ENCODE measurements around the gene ALDH3A1. TPM values are rescaled to one million over a fixed set of nuclear protein-coding genes. Genes with fewer than 3 reads are reported as not detected.

Gene ALDH3A1
- total and polyA plus RNA-seq, 10 donors = 0.36 to 16.1 (median 0.77) TPM; not detected in 1

GRCh38 chr17:19787733-19788357, 39.7 kb upstream of the ALDH3A1 start:
- H3K27me3 ChIP-seq (replicated peaks in 1 of 7) = no peaks in the 10 kb centered on the region
- intact Hi-C loops (cut with DNase I; ENCODE audit: low total_unique reads) = no loop called here
- H3K36me3 ChIP-seq = peaks cover 0 to 86% (median 29%) of the 10 kb centered on the region in 6 donors
- no peaks in the 10 kb centered on the region for H3K4me1 ChIP-seq
- H3K4me3 ChIP-seq = no peak overlapping the region
- no peak overlapping the region for H3K27ac ChIP-seq
- peaks cover 0 to under 1% (median 0%) of the 10 kb centered on the region in 8 donors for H3K9me3 ChIP-seq
- 84 to 97% (median 93%) methylated on average over 7 of the region's 7 CpGs for whole genome bisulfite sequencing, 5 donors
- no peak for TF ChIP-seq POLR2A (IDR thresholded peaks at IDR 0.05)
- TF ChIP-seq, protein P1, sequence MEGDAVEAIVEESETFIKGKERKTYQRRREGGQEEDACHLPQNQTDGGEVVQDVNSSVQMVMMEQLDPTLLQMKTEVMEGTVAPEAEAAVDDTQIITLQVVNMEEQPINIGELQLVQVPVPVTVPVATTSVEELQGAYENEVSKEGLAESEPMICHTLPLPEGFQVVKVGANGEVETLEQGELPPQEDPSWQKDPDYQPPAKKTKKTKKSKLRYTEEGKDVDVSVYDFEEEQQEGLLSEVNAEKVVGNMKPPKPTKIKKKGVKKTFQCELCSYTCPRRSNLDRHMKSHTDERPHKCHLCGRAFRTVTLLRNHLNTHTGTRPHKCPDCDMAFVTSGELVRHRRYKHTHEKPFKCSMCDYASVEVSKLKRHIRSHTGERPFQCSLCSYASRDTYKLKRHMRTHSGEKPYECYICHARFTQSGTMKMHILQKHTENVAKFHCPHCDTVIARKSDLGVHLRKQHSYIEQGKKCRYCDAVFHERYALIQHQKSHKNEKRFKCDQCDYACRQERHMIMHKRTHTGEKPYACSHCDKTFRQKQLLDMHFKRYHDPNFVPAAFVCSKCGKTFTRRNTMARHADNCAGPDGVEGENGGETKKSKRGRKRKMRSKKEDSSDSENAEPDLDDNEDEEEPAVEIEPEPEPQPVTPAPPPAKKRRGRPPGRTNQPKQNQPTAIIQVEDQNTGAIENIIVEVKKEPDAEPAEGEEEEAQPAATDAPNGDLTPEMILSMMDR (IDR thresholded peaks at IDR 0.05 in 8 of 11, conservative IDR thresholded peaks at IDR 0.05 in 3 of 11) = no peak
- TF ChIP-seq POLR2AphosphoS5 (IDR thresholded peaks at IDR 0.05) = no peak
- no peak for DNase-seq

GRCh38 chr17:19785854-19786253, 37.8 kb upstream of the ALDH3A1 start:
- WGBS, 5 donors = 66 to 79% (median 73%) methylated on average over 4 of the region's 4 CpGs
- Histone ChIP-seq H3K27me3 (replicated peaks in 1 of 7) (no peaks in the 10 kb centered on the region), H3K9me3 (no peaks in the 10 kb centered on the region), H3K27ac (no peak overlapping the region), H3K36me3 (peaks cover 0 to 88% (median 43%) of the 10 kb centered on the region in 6 donors), H3K4me3 (no peak overlapping the region), H3K4me1 (no peaks in the 10 kb centered on the region)
- no peak for TF ChIP-seq POLR2A (IDR thresholded peaks at IDR 0.05)
- TF ChIP-seq, protein P1 (IDR thresholded peaks at IDR 0.05 in 8 of 11, conservative IDR thresholded peaks at IDR 0.05 in 3 of 11) = no peak
- TF ChIP-seq POLR2AphosphoS5 (IDR thresholded peaks at IDR 0.05) = no peak
- DNase-seq = no peak
- intact Hi-C loops (cut with DNase I; ENCODE audit: low total_unique reads) = no loop called here

DNA sequence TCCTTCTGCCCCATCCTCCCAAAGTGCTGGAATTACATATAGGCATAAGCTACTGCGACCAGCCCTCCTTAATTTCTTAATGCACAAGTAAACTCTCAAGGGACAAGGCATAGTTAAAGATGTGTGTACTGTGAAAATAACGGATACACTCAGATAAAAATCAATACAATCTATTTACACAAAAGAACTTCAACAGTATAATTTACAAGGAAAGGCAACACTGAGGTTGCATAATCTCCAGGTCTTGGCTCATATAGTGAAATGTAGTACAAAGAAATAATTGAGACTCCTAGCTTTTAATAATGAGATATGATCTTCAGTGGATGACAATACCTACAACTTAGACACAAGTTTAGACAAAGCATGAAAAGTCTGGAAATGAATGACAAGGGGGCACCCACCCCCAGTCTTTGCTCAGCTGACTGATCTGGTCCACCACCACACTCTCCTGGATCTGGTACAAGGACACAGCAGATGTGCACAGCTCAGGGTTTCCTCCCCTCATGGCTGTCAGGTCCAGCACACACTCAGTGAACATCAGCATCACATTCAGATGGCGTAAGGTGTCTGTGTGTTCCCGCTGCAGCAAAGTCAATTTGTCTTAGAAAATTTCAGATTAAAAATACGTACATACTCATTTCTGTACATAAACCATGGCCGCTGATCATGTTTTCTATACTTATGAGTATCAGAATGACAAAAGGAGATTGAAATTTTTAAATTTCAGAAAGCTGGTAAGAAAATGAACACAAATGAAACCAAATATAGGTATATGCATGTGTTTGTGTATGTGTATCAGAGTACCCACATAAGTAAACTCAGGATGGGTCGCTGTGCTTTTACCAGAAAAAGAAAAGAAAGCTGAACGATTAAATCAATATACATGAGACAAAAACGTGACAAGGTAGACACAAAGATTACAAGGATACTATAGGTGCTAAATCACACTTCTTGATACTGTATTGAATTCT, 33.7 kb upstream of the ALDH3A1 start:
- H3K27me3 ChIP-seq (replicated peaks in 1 of 7) = no peaks in the 10 kb centered on the region
- intact Hi-C loops (cut with DNase I; ENCODE audit: low total_unique reads) = no loop called here
- no peak for DNase-seq
- H3K27ac ChIP-seq = no peak overlapping the region
- peaks cover 4 to 88% (median 36%) of the 10 kb centered on the region in 6 donors for H3K36me3 ChIP-seq
- WGBS, 5 donors = 85 to 95% (median 88%) methylated on average over 9 of the region's 9 CpGs
- no peak for TF ChIP-seq POLR2AphosphoS5 (IDR thresholded peaks at IDR 0.05)
- TF ChIP-seq POLR2A (IDR thresholded peaks at IDR 0.05) = no peak
- TF ChIP-seq, protein P1 (IDR thresholded peaks at IDR 0.05 in 8 of 11, conservative IDR thresholded peaks at IDR 0.05 in 3 of 11) = no peak
- H3K4me1 ChIP-seq = no peaks in the 10 kb centered on the region
- H3K4me3 ChIP-seq = no peak overlapping the region
- no peaks in the 10 kb centered on the region for H3K9me3 ChIP-seq

- H3K27me3 ChIP-seq (replicated peaks in 1 of 7) = no peaks in the 10 kb centered on the region
- peaks cover 4 to 92% (median 44%) of the 10 kb centered on the region in 6 donors for H3K36me3 ChIP-seq
- intact Hi-C loops (cut with DNase I; ENCODE audit: low total_unique reads) = no loop called here
- DNase-seq = no peak
- H3K27ac ChIP-seq = no peak overlapping the region
- TF ChIP-seq POLR2AphosphoS5 (IDR thresholded peaks at IDR 0.05) (no peak), POLR2A (IDR thresholded peaks at IDR 0.05) (no peak)
- TF ChIP-seq, protein P1 (IDR thresholded peaks at IDR 0.05 in 8 of 11, conservative IDR thresholded peaks at IDR 0.05 in 3 of 11) = no peak
- WGBS, 5 donors = 94 to 98% (median 96%) methylated on average over 4 of the region's 4 CpGs
- no peaks in the 10 kb centered on the region for H3K4me1 ChIP-seq
- H3K4me3 ChIP-seq = no peak overlapping the region
- no peaks in the 10 kb centered on the region for H3K9me3 ChIP-seq
These were observed 32.7 kb upstream of the ALDH3A1 start for GRCh38 chr17:19780846-19781245.

Data from spleen (tissue), 11 donors.